ENCODE results near the gene SV2C. TPM values are rescaled to one million over a fixed set of nuclear protein-coding genes. Genes with fewer than 3 reads are reported as not detected.

SV2C gene
- total RNA-seq, 1 experiment from 2014 or later = 0.09 TPM

DNA sequence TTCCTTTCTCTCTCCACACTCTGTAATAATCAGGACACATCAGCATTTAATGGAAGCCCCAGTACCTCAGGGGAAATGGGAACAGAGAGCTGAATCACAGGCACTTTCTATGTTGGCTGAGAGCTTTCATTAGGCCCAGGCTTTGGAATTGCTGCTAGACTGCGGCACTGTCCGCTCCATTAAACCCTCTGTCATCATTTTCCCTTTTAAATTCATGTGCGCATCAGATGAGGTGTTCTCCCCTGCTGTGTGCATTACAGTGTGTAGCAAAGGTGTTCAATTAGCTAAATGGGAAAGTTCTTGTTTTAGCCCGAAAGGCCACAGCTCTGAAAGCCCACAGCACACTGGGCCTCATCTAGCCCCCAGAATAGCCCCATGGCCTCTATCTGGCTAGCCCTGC is 133.6 kb downstream of the SV2C start (continued):
- TF ChIP-seq, protein P1, sequence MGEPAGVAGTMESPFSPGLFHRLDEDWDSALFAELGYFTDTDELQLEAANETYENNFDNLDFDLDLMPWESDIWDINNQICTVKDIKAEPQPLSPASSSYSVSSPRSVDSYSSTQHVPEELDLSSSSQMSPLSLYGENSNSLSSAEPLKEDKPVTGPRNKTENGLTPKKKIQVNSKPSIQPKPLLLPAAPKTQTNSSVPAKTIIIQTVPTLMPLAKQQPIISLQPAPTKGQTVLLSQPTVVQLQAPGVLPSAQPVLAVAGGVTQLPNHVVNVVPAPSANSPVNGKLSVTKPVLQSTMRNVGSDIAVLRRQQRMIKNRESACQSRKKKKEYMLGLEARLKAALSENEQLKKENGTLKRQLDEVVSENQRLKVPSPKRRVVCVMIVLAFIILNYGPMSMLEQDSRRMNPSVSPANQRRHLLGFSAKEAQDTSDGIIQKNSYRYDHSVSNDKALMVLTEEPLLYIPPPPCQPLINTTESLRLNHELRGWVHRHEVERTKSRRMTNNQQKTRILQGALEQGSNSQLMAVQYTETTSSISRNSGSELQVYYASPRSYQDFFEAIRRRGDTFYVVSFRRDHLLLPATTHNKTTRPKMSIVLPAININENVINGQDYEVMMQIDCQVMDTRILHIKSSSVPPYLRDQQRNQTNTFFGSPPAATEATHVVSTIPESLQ (CRISPR knock-in tag; IDR thresholded peaks at IDR 0.05) = no peak
- TF ChIP-seq, protein P2, sequence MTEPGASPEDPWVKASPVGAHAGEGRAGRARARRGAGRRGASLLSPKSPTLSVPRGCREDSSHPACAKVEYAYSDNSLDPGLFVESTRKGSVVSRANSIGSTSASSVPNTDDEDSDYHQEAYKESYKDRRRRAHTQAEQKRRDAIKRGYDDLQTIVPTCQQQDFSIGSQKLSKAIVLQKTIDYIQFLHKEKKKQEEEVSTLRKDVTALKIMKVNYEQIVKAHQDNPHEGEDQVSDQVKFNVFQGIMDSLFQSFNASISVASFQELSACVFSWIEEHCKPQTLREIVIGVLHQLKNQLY (CRISPR knock-in tag; IDR thresholded peaks at IDR 0.05) = no peak
- no peak for TF ChIP-seq TEAD1 (CRISPR knock-in tag; IDR thresholded peaks at IDR 0.05)

DNA sequence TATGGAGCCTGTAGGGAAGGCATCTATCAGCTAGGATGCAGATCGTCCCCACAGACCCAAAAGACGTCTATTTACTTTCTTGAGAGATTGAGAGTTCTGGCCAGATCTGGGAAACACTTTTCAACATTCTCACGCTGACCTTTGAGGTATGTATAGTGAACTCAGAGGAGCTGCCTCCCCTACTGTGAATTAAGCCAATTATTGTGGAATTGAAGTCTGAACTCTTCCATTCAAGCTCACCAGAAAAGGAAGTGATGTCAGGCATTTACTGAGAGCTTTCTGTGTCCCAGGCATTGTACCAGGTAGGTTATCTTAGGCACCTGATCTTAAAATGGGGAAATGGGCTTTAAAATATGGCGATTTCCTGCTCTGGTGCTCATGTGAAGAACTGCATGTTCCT is 136.5 kb downstream of the SV2C start:
- peaks cover 4% of the 10 kb centered on the region; the same call in 1 of the 2 replicates for H3K4me1 Mint-ChIP-seq
- ATAC-seq (no peak), DNase-seq (ENCODE audit: low spot score) (no peak)
- H3K4me3 Mint-ChIP-seq = no peak overlapping the region
- H3K9me3 Mint-ChIP-seq = no peaks in the 10 kb centered on the region
- POLR2A ChIA-PET = no interaction called here
- H3K27ac Mint-ChIP-seq = no peak overlapping the region
- H3K27me3 Mint-ChIP-seq (ENCODE audit: low read depth) = no peaks in the 10 kb centered on the region
- H3K36me3 Mint-ChIP-seq = no peaks in the 10 kb centered on the region
- no peak for TF ChIP-seq SMAD3 (CRISPR knock-in tag; IDR thresholded peaks at IDR 0.05; ENCODE audit: borderline replicate concordance)
- no peak for TF ChIP-seq NFE2L1 (CRISPR knock-in tag; IDR thresholded peaks at IDR 0.05)
- TF ChIP-seq GTF2I (CRISPR knock-in tag; conservative IDR thresholded peaks at IDR 0.05) = no peak
- no peak for TF ChIP-seq ERG (CRISPR knock-in tag; IDR thresholded peaks at IDR 0.05)
- CTCF ChIA-PET = interaction anchor here (1.0 to 2.3 kb wide), 2 partner anchors 11 to 14 kb away, joined by 5 to 6 read pairs; no protein-coding TSS in a partner anchor

- H3K36me3 Mint-ChIP-seq = no peaks in the 10 kb centered on the region
- ChIA-PET POLR2A (no interaction called here), CTCF (interaction anchor here (1.2 to 2.3 kb wide), 2 partner anchors 12 to 46 kb away, joined by 4 to 6 read pairs; no protein-coding TSS in a partner anchor)
- DNase-seq (ENCODE audit: low spot score) (no peak), ATAC-seq (no peak)
- H3K4me3 Mint-ChIP-seq = no peak overlapping the region
- H3K27ac Mint-ChIP-seq = no peak overlapping the region
- H3K27me3 Mint-ChIP-seq (ENCODE audit: low read depth) = no peaks in the 10 kb centered on the region
- H3K9me3 Mint-ChIP-seq = no peaks in the 10 kb centered on the region
- TF ChIP-seq ERG (CRISPR knock-in tag; IDR thresholded peaks at IDR 0.05) (no peak), CBFB (CRISPR knock-in tag; IDR thresholded peaks at IDR 0.05; ENCODE audit: low read depth) (no peak), ZBTB21 (CRISPR knock-in tag; IDR thresholded peaks at IDR 0.05; ENCODE audit: borderline replicate concordance) (no peak)
- TF ChIP-seq, protein P3, sequence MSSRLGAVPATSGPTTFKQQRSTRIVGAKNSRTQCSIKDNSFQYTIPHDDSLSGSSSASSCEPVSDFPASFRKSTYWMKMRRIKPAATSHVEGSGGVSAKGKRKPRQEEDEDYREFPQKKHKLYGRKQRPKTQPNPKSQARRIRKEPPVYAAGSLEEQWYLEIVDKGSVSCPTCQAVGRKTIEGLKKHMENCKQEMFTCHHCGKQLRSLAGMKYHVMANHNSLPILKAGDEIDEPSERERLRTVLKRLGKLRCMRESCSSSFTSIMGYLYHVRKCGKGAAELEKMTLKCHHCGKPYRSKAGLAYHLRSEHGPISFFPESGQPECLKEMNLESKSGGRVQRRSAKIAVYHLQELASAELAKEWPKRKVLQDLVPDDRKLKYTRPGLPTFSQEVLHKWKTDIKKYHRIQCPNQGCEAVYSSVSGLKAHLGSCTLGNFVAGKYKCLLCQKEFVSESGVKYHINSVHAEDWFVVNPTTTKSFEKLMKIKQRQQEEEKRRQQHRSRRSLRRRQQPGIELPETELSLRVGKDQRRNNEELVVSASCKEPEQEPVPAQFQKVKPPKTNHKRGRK (CRISPR knock-in tag; IDR thresholded peaks at IDR 0.05; ENCODE audit: borderline replicate concordance) = no peak
- TF ChIP-seq, protein P4, sequence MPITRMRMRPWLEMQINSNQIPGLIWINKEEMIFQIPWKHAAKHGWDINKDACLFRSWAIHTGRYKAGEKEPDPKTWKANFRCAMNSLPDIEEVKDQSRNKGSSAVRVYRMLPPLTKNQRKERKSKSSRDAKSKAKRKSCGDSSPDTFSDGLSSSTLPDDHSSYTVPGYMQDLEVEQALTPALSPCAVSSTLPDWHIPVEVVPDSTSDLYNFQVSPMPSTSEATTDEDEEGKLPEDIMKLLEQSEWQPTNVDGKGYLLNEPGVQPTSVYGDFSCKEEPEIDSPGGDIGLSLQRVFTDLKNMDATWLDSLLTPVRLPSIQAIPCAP (CRISPR knock-in tag; IDR thresholded peaks at IDR 0.05) = no peak
- H3K4me1 Mint-ChIP-seq = peaks cover 4% of the 10 kb centered on the region; the same call in 1 of the 2 replicates
Observed at GRCh38 chr5:76221311-76221710, 138.1 kb downstream of the SV2C start.

GRCh38 chr5:76222318-76222717 is 139.1 kb downstream of the SV2C start:
- CTCF ChIA-PET = no interaction called here
- Mint-ChIP-seq H3K36me3 (no peaks in the 10 kb centered on the region), H3K4me3 (no peak overlapping the region)

More at GRCh38 chr5:76222318-76222717, 139.1 kb downstream of the SV2C start:
- no peak for ATAC-seq
- H3K9me3 Mint-ChIP-seq = no peaks in the 10 kb centered on the region
- POLR2A ChIA-PET = no interaction called here
- TF ChIP-seq ZNF219 (CRISPR knock-in tag; IDR thresholded peaks at IDR 0.05; ENCODE audit: borderline replicate concordance) (no peak), PRDM15 (CRISPR knock-in tag; IDR thresholded peaks at IDR 0.05) (no peak), ZNF232 (CRISPR knock-in tag; IDR thresholded peaks at IDR 0.05) (no peak)
- TF ChIP-seq, protein P5, sequence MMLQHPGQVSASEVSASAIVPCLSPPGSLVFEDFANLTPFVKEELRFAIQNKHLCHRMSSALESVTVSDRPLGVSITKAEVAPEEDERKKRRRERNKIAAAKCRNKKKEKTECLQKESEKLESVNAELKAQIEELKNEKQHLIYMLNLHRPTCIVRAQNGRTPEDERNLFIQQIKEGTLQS (CRISPR knock-in tag; conservative IDR thresholded peaks at IDR 0.05) = no peak
- H3K27me3 Mint-ChIP-seq (ENCODE audit: low read depth) = no peaks in the 10 kb centered on the region
- no peaks in the 10 kb centered on the region for H3K4me1 Mint-ChIP-seq
- H3K27ac Mint-ChIP-seq = no peak overlapping the region
- no peak for DNase-seq (ENCODE audit: low spot score)
